Esophagus muscularis mucosa (tissue), 4 donors: Measurements from ENCODE around the gene ZNF652. TPM values are rescaled to one million over a fixed set of nuclear protein-coding genes. Genes with fewer than 3 reads are reported as not detected.

Experiments used
- DNase-seq: peaks from one replicate; pipeline ENCODE4 v3.0.0-alpha.2; 2017; ENCODE audit errors: extremely low spot score
- H3K27ac ChIP-seq, 4 donors: fragments of 200-600 bp; sonication (generic); replicated peaks in 1 of 4; 1 replicate in 3 of 4; 2 replicates in 1 of 4; pipeline ENCODE4 v1.5.1; 2016 to 2019; ENCODE audit warnings: mild to moderate bottlenecking in 1 of 4
- H3K27me3 ChIP-seq, 4 donors: fragments of 200-600 bp; sonication (generic); one replicate each; pipeline versions ENCODE4 v1.5.1 to v1.6.0; 2016 to 2019
- H3K36me3 ChIP-seq, 4 donors: fragments of 200-600 bp; sonication (generic); one replicate each; pipeline ENCODE4 v1.5.1; 2016 to 2019
- H3K4me1 ChIP-seq, 4 donors: fragments of 200-600 bp; sonication (generic); one replicate each; pipeline ENCODE4 v1.5.1; 2016 to 2019
- H3K4me3 ChIP-seq, 4 donors: fragments of 200-600 bp; sonication (generic); 1 replicate in 2 of 4; 2 replicates in 2 of 4; pipeline ENCODE4 v1.5.1; 2016 to 2019; ENCODE audit warnings: mild to moderate bottlenecking in 4 of 4, moderate library complexity in 1 of 4
- H3K9me3 ChIP-seq, 4 donors: fragments of 200-600 bp; sonication (generic); 1 replicate in 3 of 4; 2 replicates in 1 of 4; pipeline ENCODE4 v1.5.1; 2016 to 2019
- EP300 ChIP-seq: sonication (generic); formaldehyde crosslinking; IDR thresholded peaks from one replicate; pipeline ENCODE4 v1.6.1; 2017; ENCODE audit warnings: antibody characterized with exemption
- POLR2A ChIP-seq: fragments of 450-650 bp; IDR thresholded peaks from one replicate; pipeline ENCODE4 v1.6.1; 2017; ENCODE audit warnings: antibody characterized with exemption, moderate library complexity, mild to moderate bottlenecking, low read depth
- POLR2AphosphoS5 ChIP-seq, 2 donors: sonication (generic); formaldehyde crosslinking; IDR thresholded peaks; one replicate each; pipeline ENCODE4 v1.6.1; 2017; ENCODE audit warnings: antibody characterized with exemption in 2 of 2
- WGBS: methylation state at CpG from one replicate; pipeline ENCODE4 v1.1.5; 2018; 5-methylcytosine and 5-hydroxymethylcytosine counted together
- intact Hi-C: fragments of 100-400 bp; cut with DNase I; formaldehyde crosslinking; loops from one replicate; pipeline ENCODE4 v1.15.1; 2023
- total RNA-seq, 4 donors: library from RNA; depleted of rRNA; stranded (reverse); fragments of >200 nt; gene quantifications; one replicate each; pipeline versions ENCODE4 v1.1.0 to v1.2.1, GENCODE V29; 2016
- TF ChIP-seq, protein P1 (sequence below), 3 experiments: fragments of 200-600 bp in 2 of 3; fragments of 450-650 bp in 1 of 3; sonication (generic) in 2 of 3; IDR thresholded peaks; one replicate each; pipeline ENCODE4 v1.5.1; 2017 to 2019; ENCODE audit warnings: antibody characterized with exemption in 3 of 3, mild to moderate bottlenecking in 2 of 3, moderate library complexity in 1 of 3

ZNF652 gene
- total RNA-seq, 4 donors from 2014 or later = 59.3 to 100.0 (median 83.0) TPM

DNA sequence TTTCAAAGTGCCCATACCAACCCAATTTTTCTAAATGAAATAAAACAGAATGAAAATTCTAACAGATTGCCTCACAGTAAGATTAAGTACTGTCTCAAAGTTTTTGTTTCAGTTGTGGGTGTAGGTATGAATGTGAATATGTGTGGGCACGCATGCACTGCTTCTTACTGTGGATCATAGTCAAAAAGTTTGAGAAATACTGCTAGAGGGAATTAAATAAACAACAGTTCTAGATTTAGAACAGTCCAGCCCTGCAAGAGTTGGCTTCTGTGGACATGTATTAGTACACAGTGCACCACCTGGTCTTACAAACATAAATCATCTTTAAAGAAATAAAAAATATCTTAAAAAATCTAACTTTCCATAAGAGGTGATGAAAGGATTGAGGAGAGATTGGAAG is 8.4 kb downstream of the ZNF652 start:
- H3K27me3 ChIP-seq = no peaks in the 10 kb centered on the region
- H3K4me1 ChIP-seq = peaks cover 0 to 60% (median 54%) of the 10 kb centered on the region in 4 donors
- TF ChIP-seq POLR2AphosphoS5 (IDR thresholded peaks at IDR 0.05) (no peak), POLR2A (no peak), EP300 (no peak)
- TF ChIP-seq, protein P1, sequence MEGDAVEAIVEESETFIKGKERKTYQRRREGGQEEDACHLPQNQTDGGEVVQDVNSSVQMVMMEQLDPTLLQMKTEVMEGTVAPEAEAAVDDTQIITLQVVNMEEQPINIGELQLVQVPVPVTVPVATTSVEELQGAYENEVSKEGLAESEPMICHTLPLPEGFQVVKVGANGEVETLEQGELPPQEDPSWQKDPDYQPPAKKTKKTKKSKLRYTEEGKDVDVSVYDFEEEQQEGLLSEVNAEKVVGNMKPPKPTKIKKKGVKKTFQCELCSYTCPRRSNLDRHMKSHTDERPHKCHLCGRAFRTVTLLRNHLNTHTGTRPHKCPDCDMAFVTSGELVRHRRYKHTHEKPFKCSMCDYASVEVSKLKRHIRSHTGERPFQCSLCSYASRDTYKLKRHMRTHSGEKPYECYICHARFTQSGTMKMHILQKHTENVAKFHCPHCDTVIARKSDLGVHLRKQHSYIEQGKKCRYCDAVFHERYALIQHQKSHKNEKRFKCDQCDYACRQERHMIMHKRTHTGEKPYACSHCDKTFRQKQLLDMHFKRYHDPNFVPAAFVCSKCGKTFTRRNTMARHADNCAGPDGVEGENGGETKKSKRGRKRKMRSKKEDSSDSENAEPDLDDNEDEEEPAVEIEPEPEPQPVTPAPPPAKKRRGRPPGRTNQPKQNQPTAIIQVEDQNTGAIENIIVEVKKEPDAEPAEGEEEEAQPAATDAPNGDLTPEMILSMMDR (IDR thresholded peaks at IDR 0.05) = no peak
- no peak for DNase-seq
- H3K27ac ChIP-seq = peak overlapping the region in 3 of 4 donors; percentile 13 to 65 (median 33)
- H3K4me3 ChIP-seq = peak overlapping the region in 1 of 4 donors; percentile 13
- WGBS = 25% methylated on average over 1 of the region's 1 CpG
- intact Hi-C loops = no loop called here
- peaks cover 0 to 6% (median 0%) of the 10 kb centered on the region in 4 donors for H3K36me3 ChIP-seq
- H3K9me3 ChIP-seq = no peaks in the 10 kb centered on the region

DNA sequence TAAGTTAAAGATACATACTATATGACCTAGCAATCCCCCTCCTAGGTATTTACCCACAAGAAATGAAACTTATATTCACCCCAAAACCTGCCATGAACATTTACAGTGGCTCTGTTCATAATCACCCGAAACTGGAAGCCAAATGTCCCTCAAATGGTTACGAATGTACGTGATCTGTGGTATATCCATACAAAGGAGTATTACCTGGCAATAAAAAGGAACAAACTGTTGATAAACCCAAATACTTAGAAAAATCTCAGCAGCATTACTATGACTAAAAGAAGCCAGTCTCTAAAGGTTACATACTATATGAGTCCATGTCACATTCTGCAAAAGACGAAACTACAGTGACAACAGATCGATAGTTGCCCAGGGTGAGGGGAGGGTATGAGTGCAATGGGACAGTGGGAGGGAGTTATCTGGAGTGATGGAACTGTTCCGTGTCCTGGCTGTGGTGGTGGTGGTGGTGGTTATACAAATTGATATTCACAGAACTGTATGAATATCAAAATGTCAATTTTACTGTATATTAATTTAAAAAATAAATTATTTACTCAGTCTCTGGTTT is 9.4 kb downstream of the ZNF652 start:
- TF ChIP-seq, protein P1 (IDR thresholded peaks at IDR 0.05) = no peak
- TF ChIP-seq EP300 (no peak), POLR2A (no peak), POLR2AphosphoS5 (IDR thresholded peaks at IDR 0.05) (no peak)
- DNase-seq = no peak
- Histone ChIP-seq H3K9me3 (no peaks in the 10 kb centered on the region), H3K36me3 (peaks cover 0 to 6% (median 0%) of the 10 kb centered on the region in 4 donors), H3K4me1 (peaks cover 0 to 52% (median 47%) of the 10 kb centered on the region in 4 donors), H3K4me3 (no peak overlapping the region), H3K27ac (peak overlapping the region in 1 of 4 donors; percentile 65), H3K27me3 (no peaks in the 10 kb centered on the region)
- intact Hi-C loops = no loop called here
- WGBS = 95% methylated on average over 6 of the region's 6 CpGs

DNA sequence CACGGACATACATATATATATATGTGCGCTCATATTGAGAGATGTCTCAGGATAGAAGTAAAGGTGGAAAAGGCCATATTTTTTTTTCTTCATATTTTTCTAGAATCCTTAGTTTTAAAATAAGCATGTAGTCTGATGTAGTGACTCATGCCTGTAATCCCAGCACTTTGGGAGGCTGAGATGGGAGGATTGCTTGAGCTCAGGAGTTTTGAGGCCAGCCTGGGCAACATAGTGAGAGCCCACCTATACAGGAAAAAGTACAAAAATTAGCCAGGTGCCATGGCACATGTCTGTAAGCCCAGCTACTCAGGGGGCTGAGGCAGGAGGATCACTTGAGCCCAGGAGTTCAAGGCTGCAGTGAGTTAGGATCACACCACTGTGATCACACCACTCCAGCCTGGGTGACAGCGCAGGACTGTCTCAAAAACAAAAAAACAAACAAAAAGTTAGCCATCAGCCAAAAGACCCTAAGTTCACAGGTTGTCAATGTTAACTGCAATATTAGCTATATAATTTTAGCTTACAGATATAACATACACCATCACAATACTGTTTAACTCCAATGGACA is 10.4 kb downstream of the ZNF652 start:
- no peak for DNase-seq
- Histone ChIP-seq H3K9me3 (no peaks in the 10 kb centered on the region), H3K27ac (no peak overlapping the region), H3K4me1 (peaks cover 0 to 43% (median 37%) of the 10 kb centered on the region in 4 donors), H3K27me3 (no peaks in the 10 kb centered on the region), H3K36me3 (peaks cover 0 to 6% (median 0%) of the 10 kb centered on the region in 4 donors), H3K4me3 (no peak overlapping the region)
- WGBS = 95% methylated on average over 3 of the region's 3 CpGs
- TF ChIP-seq POLR2A (no peak), POLR2AphosphoS5 (IDR thresholded peaks at IDR 0.05) (no peak), EP300 (no peak)
- TF ChIP-seq, protein P1 (IDR thresholded peaks at IDR 0.05) = no peak
- intact Hi-C loops = no loop called here

DNA sequence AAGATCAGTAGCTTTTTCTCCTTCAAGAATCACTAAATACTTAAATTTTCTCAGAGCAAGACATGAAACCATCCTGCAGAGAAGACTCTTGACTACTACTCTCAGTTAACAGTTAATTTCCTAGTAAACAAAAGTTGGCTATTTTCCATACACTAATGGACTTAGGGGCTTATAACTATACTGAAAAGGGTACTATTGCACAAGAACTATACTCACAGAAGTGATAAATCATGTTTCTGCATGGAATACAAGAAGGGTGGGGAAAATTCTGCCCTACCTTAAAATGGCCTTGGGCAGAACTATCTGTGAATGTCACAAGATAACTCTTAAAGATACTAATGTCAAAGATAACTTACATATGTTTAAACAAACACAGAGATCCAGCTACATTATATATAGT is 12.5 kb downstream of the ZNF652 start:
- no peaks in the 10 kb centered on the region for H3K9me3 ChIP-seq
- no peak overlapping the region for H3K4me3 ChIP-seq
- DNase-seq = no peak
- TF ChIP-seq EP300 (no peak), POLR2A (no peak), POLR2AphosphoS5 (IDR thresholded peaks at IDR 0.05) (no peak)
- TF ChIP-seq, protein P1 (IDR thresholded peaks at IDR 0.05) = no peak
- H3K27me3 ChIP-seq = no peaks in the 10 kb centered on the region
- H3K27ac ChIP-seq = no peak overlapping the region
- peaks cover 0 to 6% (median 0%) of the 10 kb centered on the region in 4 donors for H3K36me3 ChIP-seq
- H3K4me1 ChIP-seq = peaks cover 0 to 34% (median 26%) of the 10 kb centered on the region in 4 donors
- intact Hi-C loops = no loop called here
